HepG2 (cell line): ENCODE results near the gene WDR62. TPM values are rescaled to one million over a fixed set of nuclear protein-coding genes. Genes with fewer than 3 reads are reported as not detected.

Experiments used
- ATRX ChIP-seq: sonication (generic); formaldehyde crosslinking; IDR thresholded peaks from 2 replicates; pipeline ENCODE4 v1.4.0; 2020; ENCODE audit warnings: missing genetic modification reagents, borderline replicate concordance
- KIAA2018 ChIP-seq: sonication (generic); formaldehyde crosslinking; IDR thresholded peaks from 2 replicates; pipeline ENCODE4 v1.5.0; 2020; ENCODE audit warnings: mild to moderate bottlenecking, missing genetic modification reagents, borderline replicate concordance
- MTERF4 ChIP-seq: sonication (generic); formaldehyde crosslinking; IDR thresholded peaks from 2 replicates; pipeline ENCODE4 v1.8.0; 2023; ENCODE audit warnings: mild to moderate bottlenecking, missing genetic modification reagents
- POLR2A ChIP-seq, 2 experiments: IDR thresholded peaks; 2 replicates each; pipeline ENCODE4 v1.6.1; 2011; ENCODE audit warnings: low read depth in 2 of 2, low read length in 2 of 2, mild to moderate bottlenecking in 1 of 2, moderate library complexity in 1 of 2; ENCODE audit not compliant: insufficient read depth in 1 of 2
- ZNF280B ChIP-seq: sonication (generic); formaldehyde crosslinking; IDR thresholded peaks from 2 replicates; pipeline ENCODE4 v1.5.0; 2020; ENCODE audit warnings: missing genetic modification reagents, mild to moderate bottlenecking, borderline replicate concordance
- ZNF343 ChIP-seq: sonication (generic); formaldehyde crosslinking; IDR thresholded peaks from 2 replicates; pipeline ENCODE4 v1.4.0; 2020; ENCODE audit warnings: mild to moderate bottlenecking, missing genetic modification reagents
- ZNF790 ChIP-seq: sonication (generic); formaldehyde crosslinking; IDR thresholded peaks from 2 replicates; pipeline ENCODE4 v1.8.0; 2022; ENCODE audit warnings: missing genetic modification reagents, mild to moderate bottlenecking, borderline replicate concordance
- polyA plus RNA-seq, 8 experiments: library from polyadenylated mRNA; depleted of rRNA in 3 of 8; stranded (reverse) in 7 of 8; unstranded in 1 of 8; fragments of >200 nt; fragmentation: Illumina TruSeq in 4 of 8; extraction: Trizol in 4 of 8; gene quantifications; 2 replicates each; pipeline versions ENCODE4 v1.2.1 to v1.2.3, GENCODE V29; 2011 to 2016; ENCODE audit warnings: low read depth in 4 of 8, missing spikeins in 1 of 8, mixed read lengths in 1 of 8; ENCODE audit not compliant: insufficient read depth in 1 of 8
- total RNA-seq, 5 experiments: library from RNA; depleted of rRNA; stranded (reverse); fragments of >200 nt; fragmentation: Illumina TruSeq; extraction: Trizol; gene quantifications; 2 replicates each; pipeline ENCODE4 v1.2.3, GENCODE V29; 2016; ENCODE audit warnings: low read depth in 1 of 5

Gene WDR62
- total and polyA plus RNA-seq, 2 of the 13 experiments (the other 11 are each of a cell fraction or from before 2014, with no cell fraction given): 5.8 to 12.5 TPM

GRCh38 chr19:36128392-36128736 is 73.7 kb downstream of the WDR62 start (continued):
- TF ChIP-seq ZNF280B (CRISPR knock-in tag): no peak
- TF ChIP-seq ATRX (CRISPR knock-in tag): no peak
- TF ChIP-seq MTERF4 (CRISPR knock-in tag): peak; percentile 76; the same call in 1 of the 2 replicates
- 0 out of 4 replicates have a peak, but pooled peaks of 1 of the 2 experiments have one; percentile 1 for TF ChIP-seq POLR2A (IDR thresholded peaks at IDR 0.05; ENCODE audit: insufficient read depth in 1 of 2, low read depth in 2 of 2, low read length in 2 of 2)
- 0 out of 2 replicates have a peak, but pooled peaks have one; percentile 2 for TF ChIP-seq ZNF343
- TF ChIP-seq ZNF790: peak; percentile 17; the same call in 1 of the 2 replicates
- 0 out of 2 replicates have a peak, but pooled peaks have one; percentile 6 for TF ChIP-seq KIAA2018
